ACHN (cell line): ENCODE measurements around the gene DNAJB11.
"Not testable (repeated sequence)": the region's sequence is repeated elsewhere in the genome, so short reads cannot be mapped to it uniquely, and the experiment has no call there.

Experiments used
- DNase-seq: peaks from one replicate; pipeline ENCODE4 v3.0.0-alpha.2; 2015
- in situ Hi-C: cut with HindIII; loops from 2 replicates; pipeline ENCODE4 v1.10.0; 2017; ENCODE audit warnings: low sequenced_read_pairs, low pct_ligation_motif_present, low pct_unique_long_range_greater_than_20kb

Gene DNAJB11

GRCh38 chr3:186628756-186629155 lies 58.2 kb downstream of the DNAJB11 start:
- no peak for DNase-seq
- in situ Hi-C loops: no loop called here

GRCh38 chr3:186630950-186631641 lies 60.6 kb downstream of the DNAJB11 start:
- DNase-seq: no peak
- in situ Hi-C loops: no loop called here

GRCh38 chr3:186633481-186633880 lies 63.0 kb downstream of the DNAJB11 start:
- in situ Hi-C loops: no loop called here

GRCh38 chr3:186634207-186634606 lies 63.7 kb downstream of the DNAJB11 start:
- DNase-seq, in situ Hi-C loops: not testable (repeated sequence)

More at GRCh38 chr3:186633481-186633880, 63.0 kb downstream of the DNAJB11 start:
- no peak for DNase-seq
